ENCODE measurements around the gene TRIM3. TPM values are rescaled to one million over a fixed set of nuclear protein-coding genes. Genes with fewer than 3 reads are reported as not detected.

TRIM3 gene
- total RNA-seq, result 10.4 and 12.2 TPM in 2 replicates

DNA sequence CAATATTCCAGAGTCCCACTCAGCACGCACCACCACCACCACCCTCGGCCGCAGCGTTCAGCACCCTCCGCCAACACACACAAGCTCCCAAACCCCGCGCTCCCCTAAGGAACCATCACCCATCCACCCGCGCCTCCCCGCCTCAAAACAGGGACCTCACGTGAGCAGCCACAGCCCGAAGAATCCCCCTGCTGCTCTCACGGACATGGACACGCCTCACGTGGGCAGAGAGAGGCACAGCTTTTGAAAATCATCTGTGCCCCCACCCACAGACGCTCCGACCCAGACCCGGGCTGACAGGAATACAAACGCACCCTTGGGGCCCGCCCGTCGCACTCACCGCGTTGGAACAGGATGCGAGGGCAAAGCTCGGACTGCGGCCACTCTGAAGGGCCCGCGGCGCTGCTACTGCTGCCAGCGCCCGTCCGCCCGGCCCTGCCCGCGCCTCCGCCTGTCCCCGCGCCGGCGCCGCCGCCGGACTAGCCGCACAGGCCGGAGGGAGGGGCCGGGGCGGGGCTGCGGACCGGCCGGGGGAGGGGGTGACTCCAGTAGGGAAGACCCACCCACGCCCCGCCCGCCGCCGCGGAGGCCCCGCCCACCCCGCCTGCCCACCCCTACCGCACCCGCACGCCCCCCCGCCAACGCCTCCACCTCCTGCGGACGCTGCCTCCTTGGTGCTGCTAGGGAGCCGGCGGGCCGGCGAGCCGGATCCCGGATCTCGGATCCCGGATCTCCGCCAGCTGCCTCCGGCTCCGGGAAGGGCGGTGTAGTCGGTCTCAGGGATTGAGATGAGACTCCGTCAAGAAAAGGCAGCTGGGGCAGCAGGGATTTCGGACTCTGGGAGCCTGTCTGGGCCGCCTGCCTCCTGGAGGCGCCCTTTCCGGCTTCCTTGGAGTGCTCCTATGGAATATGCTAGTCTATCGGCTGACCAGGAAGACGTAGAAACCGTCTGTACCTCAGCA lies at the start of gene TRIM3:
Gene TRIM3, minus strand, starts transcription at position 491 of the 962 bp plus-strand sequence. CDS start 8,246 bp downstream, outside the sequence.

DNA sequence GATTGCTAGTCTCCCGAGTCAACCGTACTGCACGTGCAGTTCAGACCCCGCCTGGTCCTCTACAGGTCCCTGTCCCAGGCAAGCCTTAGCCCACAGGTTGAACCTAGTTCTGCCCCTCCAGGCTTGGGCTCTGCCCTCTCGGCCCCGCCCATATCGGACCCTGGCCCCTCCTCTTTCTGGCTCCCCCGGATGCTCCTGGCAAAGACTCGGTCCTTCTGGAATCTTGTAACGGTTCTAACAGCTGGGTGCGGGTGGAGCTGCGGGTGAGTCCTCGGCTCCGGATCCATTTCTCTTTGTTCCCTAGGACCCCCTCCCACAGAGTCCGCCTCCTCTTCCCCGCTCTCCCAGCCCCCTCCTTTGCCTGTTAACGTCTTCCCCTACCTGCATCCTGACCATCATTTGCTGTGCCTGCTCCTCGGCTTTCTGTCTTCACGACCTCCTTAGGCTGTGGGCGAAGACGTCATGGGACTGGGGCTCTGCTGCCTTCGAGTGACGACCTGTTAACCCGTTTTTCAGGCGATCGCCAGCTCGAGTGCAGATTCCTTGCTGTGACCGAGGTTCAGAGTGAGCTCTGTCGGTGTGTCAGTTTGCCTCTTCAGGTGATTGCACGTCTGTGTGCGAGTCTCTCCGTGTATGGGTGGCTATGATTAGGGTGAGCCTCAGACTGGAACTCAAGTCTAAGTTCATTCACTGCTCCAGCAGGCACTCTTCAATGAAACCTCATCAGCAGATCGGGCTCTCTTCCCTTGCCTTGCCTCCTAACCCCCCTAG lies 23.5 kb upstream of the TRIM3 start, which contains the start of gene DNHD1:
Gene DNHD1, plus strand, starts transcription at position 212 of the 771 bp plus-strand sequence. CDS start 936 bp downstream, outside the sequence.

DNA sequence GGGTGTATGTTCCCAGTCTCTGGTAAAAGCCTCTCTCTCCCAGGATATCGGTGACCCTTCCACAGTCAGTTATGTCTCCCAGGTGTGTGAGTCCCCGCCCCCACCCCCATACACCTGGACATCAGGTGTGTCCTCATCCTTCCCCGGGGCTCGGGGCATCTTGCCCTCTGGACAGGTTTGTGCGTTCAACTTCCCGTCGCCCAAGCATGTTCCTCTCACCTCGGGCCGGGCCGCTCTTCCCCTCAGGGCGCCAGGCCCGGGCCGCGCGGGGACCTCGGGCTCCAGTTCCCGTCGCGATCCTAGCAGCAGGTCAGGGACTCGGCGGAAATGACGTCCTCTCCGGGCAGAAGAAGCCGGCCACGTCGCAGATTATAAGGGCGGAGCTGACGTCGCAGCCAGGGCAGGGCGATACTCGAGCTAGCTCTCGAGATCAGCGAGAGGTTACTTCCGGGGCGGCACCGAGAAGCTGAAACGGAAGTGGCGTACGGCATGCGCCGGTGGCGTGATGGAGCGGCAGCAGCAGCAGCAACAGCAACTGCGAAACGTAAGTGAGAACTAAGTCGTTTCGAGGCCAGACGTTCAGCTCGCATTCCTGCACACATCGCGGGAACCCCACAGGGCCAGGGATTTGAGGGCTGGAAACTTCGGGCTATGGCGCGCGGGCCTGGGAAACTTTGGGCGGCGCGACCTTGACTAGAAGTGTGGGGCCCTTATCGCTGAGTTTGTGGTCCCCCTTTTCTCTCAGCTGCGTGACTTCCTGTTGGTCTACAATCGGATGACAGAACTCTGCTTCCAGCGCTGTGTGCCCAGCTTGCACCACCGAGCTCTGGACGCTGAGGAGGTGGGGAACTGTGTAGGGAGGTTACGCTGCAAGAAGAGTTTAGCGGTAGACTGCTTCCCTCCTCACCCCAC lies 7.5 kb upstream of the TRIM3 start, which contains the start of the genes ARFIP2 and TIMM10B:
Gene ARFIP2, minus strand, starts transcription at position 320 of the 912 bp plus-strand sequence. CDS start 910 bp downstream, outside the sequence.
Gene TIMM10B, plus strand, starts transcription at position 490 of the 912 bp plus-strand sequence. Its CDS starts 16 bp downstream, at position 506.

DNA sequence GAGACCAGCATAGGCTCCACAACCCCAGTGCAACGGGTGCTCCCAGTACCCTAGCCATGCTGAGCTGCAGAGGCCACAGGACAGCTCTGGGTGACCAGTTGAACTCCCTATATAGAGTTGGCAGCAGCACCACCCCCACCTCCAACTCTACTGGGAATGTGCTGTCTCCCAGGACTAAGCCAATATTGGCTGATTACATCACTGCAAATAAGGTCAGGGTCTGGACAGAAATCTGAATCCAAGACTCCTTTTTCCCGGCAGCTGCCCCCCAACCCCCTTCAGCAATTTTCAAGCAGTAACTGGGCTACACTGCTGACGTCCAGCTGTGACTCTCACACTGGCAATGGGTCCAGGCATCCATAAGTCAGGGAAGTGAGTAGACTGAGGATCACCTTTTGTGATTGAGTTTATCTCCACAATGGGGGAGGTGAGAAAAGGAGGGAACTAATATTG lies 32.8 kb downstream of the TRIM3 start, which contains the start of gene HPX:
Gene HPX, minus strand, starts transcription at position 82 of the 453 bp plus-strand sequence. Its CDS starts 24 bp downstream, at position 58.

DNA sequence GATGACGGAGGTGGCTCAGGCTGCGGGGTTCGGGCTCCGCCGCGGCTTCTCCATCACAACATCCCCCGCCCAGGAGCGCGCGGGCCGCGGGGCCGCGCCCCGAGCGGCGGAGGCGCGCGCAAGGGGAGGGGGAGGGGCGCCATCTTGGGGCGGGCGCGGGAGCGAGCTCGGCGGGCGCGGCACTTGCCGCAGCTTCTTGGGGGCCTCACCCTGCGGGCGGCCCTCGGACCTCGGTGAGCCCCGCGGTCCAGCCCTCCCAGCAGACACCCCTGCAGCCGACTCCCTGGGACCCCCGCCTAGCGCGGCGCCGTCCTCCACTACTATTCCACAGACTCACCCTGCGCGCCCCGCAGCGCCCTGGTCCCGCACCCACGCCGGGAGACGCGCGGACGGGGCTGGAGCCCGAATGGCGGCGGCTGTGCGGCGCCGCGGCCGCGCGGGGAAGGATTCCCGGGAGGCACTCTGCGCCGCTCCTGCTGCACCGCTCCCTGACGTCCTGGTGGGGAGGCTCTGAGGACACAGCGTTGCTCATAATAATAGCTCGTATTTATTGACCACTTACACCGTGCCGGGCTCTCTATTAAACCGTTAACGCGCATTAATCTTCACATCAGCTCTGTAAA lies 54.6 kb downstream of the TRIM3 start, which contains the start of gene APBB1:
Gene APBB1, minus strand, starts transcription at position 86 of the 623 bp plus-strand sequence. CDS start 7,747 bp downstream, outside the sequence.

Other genes with a start within 250 kb of the TRIM3 start
- gene FHIP1B, start 239.3 kb downstream of the TRIM3 start, total RNA-seq, result 19.8 and 25.7 TPM in 2 replicates
- gene CNGA4, start 234.9 kb downstream of the TRIM3 start, total RNA-seq, result 0.12 TPM in 1 of 2 replicates, not detected in the other
- gene CCKBR, start 214.1 kb downstream of the TRIM3 start, total RNA-seq, result not detected in 2 replicates
- gene CAVIN3, start 153.4 kb downstream of the TRIM3 start, total RNA-seq, result 469 and 520 TPM in 2 replicates
- 47.8 and 55.1 TPM in 2 replicates for gene SMPD1, start 83.5 kb downstream of the TRIM3 start, total RNA-seq
- 20.8 and 21.2 TPM in 2 replicates for gene APBB1, start 54.8 kb downstream of the TRIM3 start, total RNA-seq
- 0.29 TPM in 1 of 2 replicates, not detected in the other for gene HPX, start 33.0 kb downstream of the TRIM3 start, total RNA-seq
- 39.4 and 45.2 TPM in 2 replicates for gene ARFIP2, start 7.4 kb upstream of the TRIM3 start, total RNA-seq
- 19.1 and 31.7 TPM in 2 replicates for gene TIMM10B, start 7.6 kb upstream of the TRIM3 start, total RNA-seq
- 1.4 and 2.3 TPM in 2 replicates for gene DNHD1, start 23.3 kb upstream of the TRIM3 start, total RNA-seq
- gene RRP8, start 129.7 kb upstream of the TRIM3 start, total RNA-seq, result 6.7 and 14.0 TPM in 2 replicates
- gene ILK, start 129.8 kb upstream of the TRIM3 start, total RNA-seq, result 83.9 and 93.4 TPM in 2 replicates
- gene TAF10, start 138.3 kb upstream of the TRIM3 start, total RNA-seq, result 57.7 and 71.8 TPM in 2 replicates
- gene TPP1, start 145.5 kb upstream of the TRIM3 start, total RNA-seq, result 82.0 and 93.0 TPM in 2 replicates
- 1.6 and 2.0 TPM in 2 replicates for gene DCHS1, start 181.9 kb upstream of the TRIM3 start, total RNA-seq
- gene MRPL17, start 209.4 kb upstream of the TRIM3 start, total RNA-seq, result 36.9 and 60.1 TPM in 2 replicates